Activated CD8-positive, alpha-beta memory T cell treated with anti-CD3 and anti-CD28 coated beads for 4 hours (primary cell): ENCODE data around the gene CIAO3.

Source experiments
- DNase-seq, 2 donors: peaks; one replicate each; pipeline ENCODE4 v3.0.0-alpha.2; 2020; ENCODE audit warnings: low read depth in 2 of 2

Gene CIAO3

DNA sequence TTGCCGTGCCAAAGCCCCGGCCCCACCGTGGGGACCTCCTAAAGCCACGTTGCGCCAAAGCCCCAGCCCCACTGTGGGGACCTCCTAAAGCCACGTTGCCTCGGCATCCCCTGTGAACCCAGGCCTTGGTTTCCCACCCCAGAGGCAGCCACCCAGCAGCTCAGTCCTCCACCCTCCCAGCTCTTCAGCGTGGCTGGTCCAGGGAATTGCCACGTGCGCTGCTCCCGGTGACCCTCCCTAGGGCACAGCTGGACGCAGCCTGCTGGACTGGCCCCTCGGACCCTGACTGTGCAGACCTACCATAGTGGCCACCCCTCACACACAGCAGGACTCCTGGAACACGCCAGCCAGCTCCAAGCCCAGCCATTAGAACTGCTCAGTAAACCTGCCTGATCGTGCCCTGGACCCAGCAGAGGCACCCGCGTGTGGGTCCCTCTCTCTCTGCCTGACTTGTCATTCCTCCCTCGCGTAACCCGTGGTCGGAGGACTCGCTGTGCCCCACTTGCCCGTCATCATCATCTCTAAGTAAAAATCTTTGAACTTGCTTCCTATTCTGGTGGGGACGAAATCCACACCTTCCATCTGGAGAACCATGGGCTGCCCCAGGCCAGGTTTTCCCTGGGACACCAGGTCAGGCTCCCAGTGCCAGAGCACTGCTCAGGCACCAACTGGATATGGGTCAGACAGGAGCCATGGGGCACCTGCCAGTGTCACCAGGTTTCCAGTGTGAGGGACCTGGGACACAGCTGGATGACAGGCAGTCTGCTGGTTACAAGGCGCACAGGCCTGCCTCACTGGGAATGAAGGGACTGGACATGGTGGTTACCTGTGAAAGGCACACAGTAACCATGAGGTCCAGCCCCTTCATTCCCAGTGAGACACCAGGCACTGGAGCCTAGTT lies 5.6 kb downstream of the CIAO3 start:
- DNase-seq: no peak

DNA sequence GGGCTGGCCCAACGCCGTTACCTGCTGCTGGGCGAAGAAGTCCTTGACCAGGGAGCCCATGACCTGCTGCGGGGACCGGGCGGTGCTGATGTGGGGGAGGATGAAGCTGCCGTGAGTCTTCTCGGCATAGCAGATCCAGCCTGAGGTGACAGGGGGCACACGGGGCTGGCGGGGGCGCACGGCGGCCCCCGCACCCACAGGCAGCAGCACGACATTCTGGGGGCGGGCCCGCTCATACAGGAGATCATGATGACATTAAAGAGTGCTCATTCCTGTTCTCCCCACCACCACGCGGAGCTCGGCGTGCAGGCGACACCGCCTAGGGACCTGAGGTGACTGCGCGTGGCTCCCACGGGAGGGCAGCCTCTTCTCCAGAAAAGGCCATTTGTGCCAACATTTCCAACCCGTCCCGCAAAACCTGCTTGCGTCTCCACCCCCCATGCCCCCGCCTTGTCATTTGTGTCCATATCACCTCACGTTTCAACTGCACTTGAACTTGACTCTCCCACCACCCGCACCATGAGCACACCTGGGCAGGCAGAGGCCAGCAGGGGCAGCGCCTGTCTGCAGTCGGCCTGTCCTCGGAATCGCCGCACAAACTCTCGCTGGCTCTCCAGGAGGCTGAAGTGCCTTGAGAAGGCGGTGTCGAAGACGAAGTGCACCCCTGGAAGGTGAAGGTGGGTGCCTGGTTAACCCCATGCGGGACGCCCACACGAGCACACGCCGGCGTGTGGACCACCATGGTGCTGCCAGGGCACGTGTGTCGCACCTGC lies 6.4 kb downstream of the CIAO3 start:
- DNase-seq: no peak

DNA sequence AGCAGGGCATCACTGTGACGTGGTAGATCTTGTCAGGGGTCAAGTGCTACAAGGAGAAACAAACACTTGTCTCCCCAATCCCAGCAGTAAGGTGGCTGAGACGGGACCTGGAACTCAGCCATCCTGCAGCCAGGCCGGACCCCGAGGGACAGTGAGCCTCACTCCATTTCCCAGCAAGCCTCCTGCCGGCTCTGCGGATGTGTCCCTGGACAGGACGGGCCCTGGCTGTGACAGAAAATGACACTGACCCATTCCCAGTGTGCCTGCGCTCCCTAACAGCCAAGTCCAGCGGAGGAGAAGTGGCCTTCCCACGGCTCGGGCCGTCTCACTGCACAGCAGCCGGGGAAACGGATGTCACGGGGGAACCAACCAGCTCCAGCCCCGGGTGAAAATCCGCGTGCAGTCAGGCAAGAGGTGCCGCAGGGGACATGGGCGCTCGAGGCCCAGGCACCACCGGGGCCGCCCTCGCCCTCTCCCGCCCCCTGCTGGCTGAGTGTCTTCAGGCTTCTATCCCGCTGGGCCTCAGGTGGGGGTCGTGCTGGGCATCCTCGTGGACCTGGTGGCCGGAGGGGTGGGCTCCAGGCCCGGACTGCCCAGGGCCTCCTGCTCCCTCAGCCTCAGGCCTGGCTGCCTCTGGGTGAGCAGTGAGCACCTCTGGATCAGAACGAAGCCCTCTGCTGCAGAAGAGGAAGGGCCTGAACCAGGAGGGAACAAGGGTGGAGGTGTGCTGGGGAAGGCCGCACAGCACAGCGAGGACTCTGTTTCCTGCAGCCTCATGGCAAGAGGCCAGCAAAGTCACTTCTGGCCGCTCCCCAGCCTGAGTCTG lies 7.2 kb downstream of the CIAO3 start:
- no peak for DNase-seq

DNA sequence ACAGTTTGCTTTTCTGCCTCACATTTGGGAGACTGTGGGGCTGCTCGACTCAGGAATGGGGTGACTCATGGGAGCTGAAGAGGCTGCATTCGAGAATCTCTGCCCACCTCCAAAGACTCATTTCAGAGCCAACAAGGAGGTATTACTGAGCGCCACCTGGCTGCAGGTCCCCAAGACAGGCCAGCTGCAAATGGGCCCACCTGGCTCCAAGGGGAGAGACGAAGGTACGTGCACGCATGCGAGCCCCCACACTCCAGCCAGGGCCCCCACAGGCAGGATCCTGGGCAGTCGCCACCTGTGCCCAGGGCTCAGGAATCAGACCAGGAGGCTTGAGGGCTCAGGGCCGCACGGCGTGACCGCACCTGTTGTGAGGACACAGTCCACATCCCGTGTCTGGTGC lies 7.9 kb downstream of the CIAO3 start:
- DNase-seq: no peak

DNA sequence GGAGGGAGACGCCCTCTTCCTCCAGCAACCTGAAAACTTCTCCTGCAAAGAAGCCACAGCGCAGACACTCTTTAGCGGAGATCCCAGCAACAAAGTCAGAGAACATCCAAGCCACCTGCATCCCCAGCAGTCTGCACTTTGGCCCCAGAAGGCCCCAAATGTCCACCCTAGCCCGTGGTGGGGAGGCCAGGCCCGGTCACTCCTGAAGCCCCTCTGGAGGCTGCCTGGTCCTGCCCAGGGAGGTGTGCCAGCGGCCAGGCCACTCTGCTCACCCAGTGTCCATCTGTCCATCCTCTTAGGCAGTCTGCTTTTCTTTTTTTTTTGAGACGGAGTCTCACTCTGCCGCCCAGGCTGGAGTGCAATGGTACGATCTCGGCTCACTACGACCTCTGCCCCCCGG lies 8.5 kb downstream of the CIAO3 start:
- no peak for DNase-seq

DNA sequence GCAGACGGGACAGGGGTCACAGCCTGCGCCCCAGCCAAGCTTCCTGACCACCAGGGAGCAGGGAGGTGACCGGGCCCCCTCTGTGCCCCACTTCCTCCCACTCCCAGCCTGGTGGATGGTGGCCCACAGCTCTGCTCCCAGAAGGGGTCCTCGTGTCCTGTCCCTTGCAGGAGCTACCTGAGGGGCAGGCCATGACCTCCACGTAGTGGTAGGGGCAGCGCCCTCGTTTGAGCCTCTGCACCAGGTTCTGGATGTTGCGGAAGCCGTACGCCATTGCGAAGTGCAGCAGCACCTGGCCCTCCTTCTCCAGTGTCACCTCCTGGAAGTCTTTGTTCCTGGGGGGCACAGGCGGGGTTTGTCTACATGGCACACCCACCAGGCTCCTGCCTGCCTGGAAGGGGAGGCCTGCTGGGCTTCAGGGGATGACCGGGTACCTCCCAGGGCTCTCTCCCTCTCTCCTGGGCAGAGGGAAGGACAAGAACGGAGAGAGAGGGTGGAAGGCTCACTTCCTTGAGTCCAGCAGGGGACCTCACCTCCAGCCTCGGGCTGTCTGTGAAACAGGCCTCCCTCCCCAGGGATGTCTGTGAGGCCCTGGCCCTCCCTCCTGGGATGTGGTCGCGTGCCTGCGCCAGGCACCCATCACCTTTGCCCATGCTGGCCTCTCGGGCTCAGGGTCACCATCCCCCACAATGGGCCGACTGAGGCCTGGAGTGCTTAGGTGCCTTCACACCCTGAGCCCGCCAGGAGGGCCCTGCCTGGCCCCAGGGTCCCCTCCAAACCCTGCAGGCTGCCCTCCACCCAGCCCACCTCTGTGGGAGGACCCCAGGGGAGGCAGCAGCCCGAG lies 9.9 kb downstream of the CIAO3 start:
- DNase-seq: no peak

DNA sequence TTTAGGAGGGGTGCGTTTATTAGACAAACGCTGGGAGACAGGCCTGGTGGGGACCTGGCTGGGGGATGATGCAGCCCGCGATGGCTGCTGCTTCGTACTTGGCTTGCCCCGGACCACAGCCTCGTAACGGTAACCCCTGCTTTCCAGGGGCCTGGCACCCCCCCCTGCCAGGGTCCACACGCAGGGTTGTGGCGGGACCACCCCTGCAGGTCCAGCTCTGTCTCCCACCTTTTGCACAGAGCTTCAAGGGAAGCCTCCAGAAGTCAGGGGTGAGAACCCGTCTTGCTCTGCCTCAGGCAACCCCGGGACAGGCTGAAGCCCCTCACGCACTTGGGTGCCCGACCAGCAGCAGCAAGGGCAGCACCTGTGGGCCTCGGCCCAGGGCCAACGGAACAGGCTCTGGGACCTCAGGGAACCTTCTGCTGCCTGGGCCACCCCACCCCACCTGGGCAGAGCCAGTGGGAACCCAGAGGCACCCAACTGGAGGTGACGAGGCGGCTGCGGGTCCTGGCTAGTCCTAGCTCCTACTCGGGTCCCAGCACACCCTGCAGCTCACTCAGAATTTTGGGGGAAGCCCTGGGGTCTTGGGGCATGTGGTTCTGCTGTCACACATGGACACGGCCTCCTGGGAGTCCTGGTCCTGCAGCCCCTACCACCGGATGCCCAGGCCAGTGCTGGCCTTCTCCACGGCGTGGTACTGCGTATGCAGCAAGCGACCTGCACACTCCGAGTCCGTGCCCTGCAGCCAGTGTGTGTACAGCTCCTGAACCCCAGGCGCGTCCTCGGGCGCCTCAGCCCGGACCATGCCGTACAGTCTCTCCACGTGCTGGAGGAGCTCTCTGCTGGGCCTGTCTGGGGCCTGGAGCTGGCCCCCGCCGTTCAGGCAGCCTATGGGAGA lies 10.8 kb downstream of the CIAO3 start:
- no peak for DNase-seq

DNA sequence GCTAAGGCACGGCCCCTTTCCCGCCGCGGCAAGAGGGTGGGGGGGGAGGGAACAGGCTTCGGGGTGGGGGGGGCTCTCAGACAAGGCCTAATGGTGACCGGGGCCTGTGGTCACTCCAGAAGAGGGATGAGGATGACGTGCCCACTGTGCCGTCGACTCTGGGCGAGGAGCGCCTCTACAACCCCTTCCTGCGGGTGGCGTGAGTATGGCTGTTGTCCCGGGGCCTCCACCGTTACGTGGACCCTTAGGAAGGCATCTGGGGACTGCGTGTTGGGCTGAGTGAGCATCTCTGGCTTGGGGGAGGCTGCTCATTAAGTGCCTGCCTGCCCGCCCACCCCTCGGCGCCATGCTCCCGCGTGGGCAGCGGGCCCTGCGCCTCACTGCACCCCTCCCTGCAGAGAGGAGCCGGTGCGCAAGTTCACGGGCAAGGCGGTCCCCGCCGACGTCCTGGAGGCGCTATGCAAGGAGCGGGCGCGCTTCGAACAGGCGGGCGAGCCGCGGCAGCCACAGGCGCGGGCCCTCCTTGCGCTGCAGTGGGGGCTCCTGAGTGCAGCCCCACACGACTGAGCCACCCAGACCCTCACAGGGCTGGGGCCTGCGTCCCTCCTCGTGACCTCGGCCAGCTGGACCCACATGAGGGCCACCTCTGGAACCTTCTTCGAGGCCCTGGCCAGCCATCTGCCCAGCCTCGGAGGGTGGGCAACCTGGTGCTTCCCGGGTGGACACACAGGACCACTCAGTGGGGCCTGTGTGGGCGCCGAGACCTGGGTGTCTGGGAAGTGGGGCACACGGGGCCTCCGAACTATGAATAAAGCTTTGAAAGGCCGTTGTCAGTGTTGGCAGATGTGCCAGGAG lies 11.7 kb downstream of the CIAO3 start:
- no peak for DNase-seq

DNA sequence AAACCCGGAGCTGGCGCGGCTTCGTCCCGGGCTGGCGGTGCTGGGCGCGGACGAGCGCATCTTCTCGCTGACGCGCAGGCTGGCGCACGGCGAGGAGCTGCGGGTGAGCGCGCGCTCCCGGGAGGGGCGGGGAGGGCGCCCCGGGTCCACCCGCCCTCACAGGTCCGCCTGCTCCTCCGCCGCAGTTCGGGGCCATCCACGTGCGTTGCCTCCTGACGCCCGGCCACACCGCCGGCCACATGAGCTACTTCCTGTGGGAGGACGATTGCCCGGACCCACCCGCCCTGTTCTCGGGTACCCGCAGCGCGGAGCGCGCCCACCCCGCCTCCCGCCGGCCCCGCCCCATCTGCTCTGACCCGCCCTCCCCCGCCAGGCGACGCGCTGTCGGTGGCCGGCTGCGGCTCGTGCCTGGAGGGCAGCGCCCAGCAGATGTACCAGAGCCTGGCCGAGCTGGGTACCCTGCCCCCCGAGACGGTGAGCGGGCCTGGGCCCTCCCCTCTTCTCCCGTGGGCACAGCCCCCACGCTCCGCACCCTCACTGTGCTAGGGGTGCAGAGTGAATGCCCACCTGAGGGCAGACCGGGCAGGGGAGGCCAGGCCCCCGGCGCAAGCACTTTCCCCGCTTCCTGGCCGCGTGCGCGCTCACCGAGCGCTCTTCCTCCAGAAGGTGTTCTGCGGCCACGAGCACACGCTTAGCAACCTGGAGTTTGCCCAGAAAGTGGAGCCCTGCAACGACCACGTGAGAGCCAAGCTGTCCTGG lies 12.5 kb downstream of the CIAO3 start:
- no peak for DNase-seq

DNA sequence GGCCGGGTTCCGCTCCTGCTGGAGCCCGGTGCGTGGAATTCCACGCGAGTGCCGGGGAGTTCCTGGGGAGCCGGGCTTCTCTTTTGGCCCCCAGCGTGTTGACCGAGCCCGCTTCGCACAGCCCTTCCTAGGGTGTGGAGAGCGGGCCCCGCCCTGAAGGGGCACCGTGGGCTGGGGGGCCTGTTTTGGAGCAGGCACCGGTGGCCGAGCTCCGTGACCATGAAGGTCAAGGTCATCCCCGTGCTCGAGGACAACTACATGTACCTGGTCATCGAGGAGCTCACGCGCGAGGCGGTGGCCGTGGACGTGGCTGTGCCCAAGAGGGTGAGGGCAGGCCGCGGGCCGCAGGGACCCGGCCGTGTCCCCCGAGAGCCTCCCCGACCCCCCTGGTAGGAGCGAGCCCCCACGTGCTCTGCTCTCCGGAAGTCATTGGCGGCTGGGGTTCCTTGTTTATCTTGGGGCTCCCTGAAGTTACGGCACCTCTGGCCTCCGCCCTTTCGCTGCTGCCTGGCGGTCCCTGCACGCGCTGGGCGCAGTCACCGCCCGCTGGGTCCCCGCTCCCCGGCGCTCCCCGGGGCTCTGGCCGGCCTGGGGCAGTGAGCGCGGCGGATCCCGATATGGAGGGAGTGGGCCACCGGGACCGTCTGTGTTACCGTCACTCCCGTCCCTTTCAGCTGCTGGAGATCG lies 13.4 kb downstream of the CIAO3 start:
- DNase-seq: no peak

DNA sequence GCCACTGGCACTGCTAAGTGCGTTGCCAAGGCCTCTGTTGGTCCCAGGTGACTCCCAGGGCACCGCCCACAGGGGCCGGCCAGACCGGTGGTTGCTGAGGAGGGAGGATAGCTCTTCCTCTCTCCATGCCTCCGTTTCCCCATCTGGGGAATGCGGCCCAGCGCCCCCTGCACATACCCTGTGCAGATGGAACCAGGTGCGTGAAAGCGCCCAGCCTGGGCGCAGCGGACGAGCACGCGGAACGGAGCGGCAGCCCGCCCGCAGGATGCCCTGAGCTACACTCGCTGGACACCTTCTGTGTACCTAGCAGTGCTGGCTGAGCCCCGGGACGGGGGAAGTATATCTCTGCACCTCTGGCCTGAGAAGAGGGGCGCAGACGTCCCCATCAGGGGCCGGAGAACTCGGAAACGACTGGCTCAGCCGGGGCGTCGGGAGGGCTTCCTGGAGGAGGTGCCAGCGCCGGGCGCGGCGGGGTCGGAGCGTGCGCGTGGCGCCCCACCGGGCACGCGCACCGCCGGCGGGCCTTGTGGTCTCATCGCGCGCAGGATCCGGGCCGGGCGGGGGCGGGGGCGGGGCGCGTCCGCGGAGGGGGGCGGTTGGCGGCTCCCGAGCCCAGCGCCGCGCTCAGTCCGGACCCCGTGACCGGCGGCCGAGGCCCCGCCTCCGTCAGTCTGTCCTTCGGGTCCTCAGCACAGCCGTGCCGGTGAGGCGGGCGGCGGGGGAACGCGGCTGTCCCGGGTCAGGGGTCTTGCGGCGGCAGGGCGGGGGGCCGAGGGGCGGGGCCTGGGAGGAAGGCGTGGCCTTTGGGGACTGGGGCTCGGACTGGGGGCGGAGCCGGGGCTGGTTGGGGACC lies 14.1 kb downstream of the CIAO3 start, which contains the start of the genes CCDC78 and HAGHL:
Gene CCDC78, minus strand, starts transcription at position 6 of the 853 bp plus-strand sequence. CDS start 76 bp downstream, outside the sequence.
Gene HAGHL, plus strand, starts transcription at position 669 of the 853 bp plus-strand sequence. CDS start 404 bp downstream, outside the sequence.
- peak; percentile 39 to 40 for DNase-seq

DNA sequence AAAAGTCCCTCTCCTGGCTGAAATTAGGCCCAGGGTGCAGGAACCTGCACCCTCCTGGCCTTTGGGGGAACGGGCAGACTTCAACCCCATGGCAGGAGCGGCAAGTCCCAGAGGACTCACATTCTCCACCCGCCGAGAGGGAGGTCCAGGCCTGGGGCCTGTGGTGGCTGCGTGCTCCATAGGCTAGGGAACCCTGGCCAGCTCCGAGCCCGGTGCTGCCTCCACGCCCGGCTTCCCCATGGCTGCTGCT lies 14.7 kb downstream of the CIAO3 start:
- no peak for DNase-seq

DNA sequence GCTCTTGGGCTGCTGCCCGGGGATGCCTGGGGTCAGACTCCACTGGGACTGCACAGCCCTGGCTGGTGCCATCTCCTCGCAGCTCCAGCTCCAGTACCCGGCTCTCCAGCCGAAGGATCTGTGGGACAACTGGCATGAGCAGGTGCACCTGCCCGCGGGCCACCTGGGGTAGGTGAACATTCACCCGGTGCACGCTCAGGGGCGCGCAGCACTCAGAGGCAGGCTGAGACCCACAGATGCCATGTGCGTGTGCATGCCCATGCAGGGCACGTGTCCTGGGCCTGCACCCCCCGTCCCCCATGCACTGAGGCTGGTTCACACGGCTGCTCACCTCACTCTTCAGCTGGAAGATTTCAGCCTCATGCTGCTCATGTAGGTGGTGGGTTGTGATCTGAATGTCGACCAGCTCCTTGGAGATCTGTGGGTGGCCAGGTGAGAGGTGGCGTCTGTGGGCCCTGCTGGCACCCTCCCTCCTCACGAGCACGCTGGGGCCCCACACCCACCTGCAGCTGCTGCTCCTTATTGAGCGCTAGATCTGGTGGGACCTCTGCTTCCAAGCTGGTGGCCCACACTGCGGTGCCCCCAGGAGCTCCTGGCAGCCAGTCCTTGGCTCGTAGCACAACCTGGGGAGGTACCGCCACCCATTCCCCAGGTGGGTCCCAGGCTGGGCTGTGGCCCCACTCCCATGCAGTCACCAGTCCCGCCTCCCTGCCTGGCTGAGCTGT lies 15.2 kb downstream of the CIAO3 start:
- no peak for DNase-seq

DNA sequence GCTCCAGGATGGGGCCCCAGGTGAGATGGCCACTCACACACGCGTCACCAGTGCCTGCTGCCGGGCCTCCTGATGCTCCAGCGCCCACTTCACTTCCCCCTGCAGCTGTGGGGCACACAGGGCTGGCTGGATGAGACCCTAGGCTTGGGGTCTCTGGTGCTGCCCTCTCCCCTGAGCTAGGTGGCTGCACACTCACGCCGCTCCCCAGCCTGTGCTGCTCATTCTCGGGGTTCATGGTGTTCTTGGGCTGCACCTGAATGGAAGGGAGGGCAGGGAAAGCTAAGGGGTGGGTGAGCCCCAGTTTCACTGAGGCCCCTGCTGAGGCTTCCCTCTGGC lies 15.8 kb downstream of the CIAO3 start:
- no peak for DNase-seq

DNA sequence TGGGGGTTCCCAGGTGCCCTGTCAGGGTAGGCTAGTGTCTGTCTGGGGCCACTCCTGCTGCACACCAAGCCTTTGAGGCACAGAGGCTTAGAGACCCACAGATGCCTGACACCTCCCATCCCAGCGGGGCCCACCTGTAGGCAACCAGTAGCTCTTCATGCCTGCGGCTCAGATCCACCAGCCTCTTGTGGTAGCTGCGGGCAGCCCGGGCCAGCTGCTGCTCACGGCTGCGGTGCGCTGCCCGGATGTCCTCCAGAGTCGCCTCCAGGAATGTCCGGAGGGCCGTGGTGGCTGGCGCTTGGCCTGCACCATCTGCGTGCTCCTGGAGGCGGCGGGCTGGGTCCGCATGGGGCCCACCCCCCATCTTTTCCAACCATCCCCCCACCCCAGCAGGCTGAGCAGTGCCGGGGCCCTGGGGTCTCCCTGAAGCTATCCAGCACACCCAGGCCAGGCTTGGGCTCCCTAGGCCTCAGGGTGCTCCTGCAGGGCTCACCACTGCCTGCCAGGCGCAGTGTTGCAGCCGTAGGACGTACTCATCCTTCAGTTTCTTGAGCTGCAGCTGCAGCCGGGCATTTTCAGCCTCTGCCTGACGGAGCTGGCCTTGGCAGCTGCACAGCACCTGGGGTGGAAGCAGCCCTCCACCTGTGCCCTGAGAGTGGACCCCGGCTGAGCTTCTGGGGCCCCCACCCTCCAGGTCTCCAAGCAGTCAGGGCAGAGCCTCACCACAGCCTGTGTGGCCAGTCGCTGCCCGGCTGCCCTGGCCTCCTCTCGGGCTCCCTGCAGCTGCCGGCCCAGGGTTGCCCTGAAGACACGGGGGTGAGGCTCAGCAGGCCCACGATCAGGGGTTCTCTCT lies 16.4 kb downstream of the CIAO3 start:
- DNase-seq: no peak
